GM20000 (cell line): ENCODE results near the gene ANO1.

Experiments
- DNase-seq: peaks from one replicate; pipeline ENCODE4 v3.0.0; 2012; ENCODE audit warnings: low spot score
- CTCF ChIP-seq: IDR thresholded peaks from 2 replicates; pipeline ENCODE4 v1.5.1; 2012; ENCODE audit warnings: mild to moderate bottlenecking, control low read depth; ENCODE audit errors: extremely low read depth, missing control alignments

ANO1 gene

GRCh38 chr11:70089631-70090030, 11.5 kb downstream of the ANO1 start:
- no peak for TF ChIP-seq CTCF
- DNase-seq, result no peak

- TF ChIP-seq CTCF, result no peak
- DNase-seq, result no peak
Measured at GRCh38 chr11:70090961-70091381, 12.9 kb downstream of the ANO1 start.

DNA sequence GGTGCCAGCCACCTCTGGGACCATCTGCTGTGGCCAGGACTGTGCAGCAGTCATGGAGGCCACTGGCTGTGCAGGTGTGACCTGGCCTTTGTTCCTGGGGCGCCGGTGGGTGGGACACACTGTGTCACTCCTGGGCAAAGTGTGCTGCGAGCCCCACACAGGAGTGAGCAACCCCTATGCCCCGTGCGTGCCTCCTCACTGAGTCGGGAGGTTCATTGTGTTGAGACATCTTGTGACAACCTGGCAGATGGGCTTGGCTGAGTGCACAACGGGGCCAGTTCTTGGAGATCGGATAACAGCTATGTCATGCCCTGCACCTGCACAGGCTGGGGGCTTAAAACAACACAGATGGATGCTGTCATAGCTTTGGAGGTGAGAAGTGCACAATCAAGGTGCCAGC, 13.5 kb downstream of the ANO1 start:
- TF ChIP-seq CTCF, result no peak
- DNase-seq, result no peak

- TF ChIP-seq CTCF, result no peak
- DNase-seq, result no peak
Measured at GRCh38 chr11:70092959-70093715, 15.0 kb downstream of the ANO1 start.

GRCh38 chr11:70095541-70096252, 17.6 kb downstream of the ANO1 start:
- DNase-seq, result no peak
- no peak for TF ChIP-seq CTCF

DNA sequence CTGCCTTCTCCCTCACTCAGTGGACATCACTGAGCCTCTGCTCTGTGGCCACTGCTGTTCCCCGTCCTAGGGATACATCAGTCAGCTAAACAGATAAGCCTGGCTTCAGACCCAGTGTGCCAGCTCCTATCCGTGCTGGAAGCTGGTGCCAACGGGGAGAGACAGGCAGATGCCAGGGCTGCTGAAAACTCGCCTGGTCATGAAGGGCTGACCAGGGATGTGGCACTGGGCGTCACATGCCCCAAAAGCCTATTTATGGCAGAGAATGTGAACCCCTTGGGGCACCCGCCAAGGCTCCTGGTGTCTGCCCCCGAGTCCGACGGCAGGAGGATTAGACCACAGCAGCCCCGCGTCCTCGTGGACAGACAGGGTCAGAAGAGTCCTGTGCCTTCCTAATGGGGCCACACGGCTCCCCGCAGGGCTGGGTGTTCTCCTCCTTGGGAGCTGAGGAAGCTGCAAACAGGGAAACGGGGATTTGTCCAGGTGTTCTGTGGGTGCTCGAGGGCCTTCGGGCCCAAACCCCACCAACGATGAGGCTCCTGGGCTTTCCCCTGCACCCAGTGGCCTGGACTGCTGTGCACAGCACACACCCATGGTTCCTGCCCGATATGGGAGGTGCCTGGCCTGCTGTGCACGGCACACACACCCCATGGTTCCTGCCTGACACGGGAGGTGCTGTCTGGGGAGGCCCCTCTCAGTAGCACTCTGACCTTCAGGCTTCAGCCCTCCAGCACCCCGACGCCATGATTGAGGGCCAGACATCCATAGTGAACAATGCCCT, 19.9 kb downstream of the ANO1 start:
- DNase-seq, result no peak
- TF ChIP-seq CTCF, result no peak

DNA sequence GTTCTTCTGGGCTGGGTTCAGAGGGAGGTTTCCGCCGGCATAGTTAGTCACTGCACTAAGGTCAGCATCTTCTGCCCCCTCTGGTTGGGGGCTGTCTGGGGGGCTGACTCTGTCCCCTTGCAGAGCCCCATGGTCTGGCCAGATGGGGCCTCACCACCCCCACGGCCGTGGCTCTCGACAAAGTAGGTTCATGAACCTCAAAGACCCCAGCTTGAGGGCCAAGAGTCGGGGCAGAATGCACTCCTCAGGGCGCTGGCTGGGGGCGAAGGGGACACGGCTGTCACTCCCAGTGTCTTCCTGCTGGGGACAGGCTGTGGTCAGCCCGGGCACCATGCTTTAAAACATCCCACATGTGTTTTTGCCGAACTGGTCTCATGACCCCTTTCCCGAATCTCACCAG, 20.8 kb downstream of the ANO1 start:
- no peak for DNase-seq
- no peak for TF ChIP-seq CTCF
